ENCODE measurements around the gene TIMM22. TPM values are rescaled to one million over a fixed set of nuclear protein-coding genes. Genes with fewer than 3 reads are reported as not detected.
A peak's percentile ranks its signal among the peaks of the same experiment; 100 is the strongest.
"Not testable (repeated sequence)": the region's sequence is repeated elsewhere in the genome, so short reads cannot be mapped to it uniquely, and the experiment has no call there.

TIMM22 gene
- total RNA-seq, 1 donor, result 10.5 TPM

GRCh38 chr17:970364-970763 is 26.6 kb upstream of the TIMM22 start:
- DNase-seq (ENCODE audit: low read depth in 2 of 3, low spot score in 2 of 3), result no peak

- DNase-seq (ENCODE audit: low read depth in 2 of 3, low spot score in 2 of 3), result not testable (repeated sequence)
These were observed 25.1 kb upstream of the TIMM22 start for GRCh38 chr17:971861-972260.

GRCh38 chr17:973053-973452 is 23.9 kb upstream of the TIMM22 start:
- DNase-seq (ENCODE audit: low read depth in 2 of 3, low spot score in 2 of 3), result no peak

GRCh38 chr17:974778-975177 is 22.2 kb upstream of the TIMM22 start:
- not testable (repeated sequence) for DNase-seq (ENCODE audit: low read depth in 2 of 3, low spot score in 2 of 3)

GRCh38 chr17:975371-975915 is 21.5 kb upstream of the TIMM22 start:
- no peak for DNase-seq (ENCODE audit: low read depth in 2 of 3, low spot score in 2 of 3)

- DNase-seq (ENCODE audit: low read depth in 2 of 3, low spot score in 2 of 3), result no peak
These were observed 20.6 kb upstream of the TIMM22 start for GRCh38 chr17:976312-976711.

GRCh38 chr17:977166-977565 is 19.8 kb upstream of the TIMM22 start:
- no peak for DNase-seq (ENCODE audit: low read depth in 2 of 3, low spot score in 2 of 3)

GRCh38 chr17:978103-979093 is 18.5 kb upstream of the TIMM22 start:
- DNase-seq (ENCODE audit: low read depth in 2 of 3, low spot score in 2 of 3), result no peak

GRCh38 chr17:979212-979538 is 17.8 kb upstream of the TIMM22 start:
- no peak for DNase-seq (ENCODE audit: low read depth in 2 of 3, low spot score in 2 of 3)

- peak; percentile 73 to 74 (median 73) for DNase-seq (ENCODE audit: low read depth in 2 of 3, low spot score in 2 of 3)
These were observed 17.2 kb upstream of the TIMM22 start, which contains the start of gene NXN for GRCh38 chr17:979539-980405. TSS of gene NXN (minus strand) at chr17:979776.

- DNase-seq (ENCODE audit: low read depth in 2 of 3, low spot score in 2 of 3), result peak; percentile 58 to 95 (median 87)
These were observed 16.3 kb upstream of the TIMM22 start for GRCh38 chr17:980406-981291.

GRCh38 chr17:981292-981658 is 15.7 kb upstream of the TIMM22 start:
- no peak for DNase-seq (ENCODE audit: low read depth in 2 of 3, low spot score in 2 of 3)

GRCh38 chr17:983921-984320 is 13.0 kb upstream of the TIMM22 start:
- no peak for DNase-seq (ENCODE audit: low read depth in 2 of 3, low spot score in 2 of 3)

- no peak for DNase-seq (ENCODE audit: low read depth in 2 of 3, low spot score in 2 of 3)
These were observed 10.5 kb upstream of the TIMM22 start for GRCh38 chr17:986322-986929.

- DNase-seq (ENCODE audit: low read depth in 2 of 3, low spot score in 2 of 3), result no peak
These were observed 9.0 kb upstream of the TIMM22 start for GRCh38 chr17:987931-988330.

GRCh38 chr17:988561-988960 is 8.4 kb upstream of the TIMM22 start:
- DNase-seq (ENCODE audit: low read depth in 2 of 3, low spot score in 2 of 3), result no peak

- no peak for DNase-seq (ENCODE audit: low read depth in 2 of 3, low spot score in 2 of 3)
These were observed 4.0 kb upstream of the TIMM22 start for GRCh38 chr17:992933-993332.

GRCh38 chr17:995324-995723 is 1.6 kb upstream of the TIMM22 start:
- not testable (repeated sequence) for DNase-seq (ENCODE audit: low read depth in 2 of 3, low spot score in 2 of 3)

- no peak for DNase-seq (ENCODE audit: low read depth in 2 of 3, low spot score in 2 of 3)
These were observed 1.2 kb downstream of the TIMM22 start for GRCh38 chr17:998111-998510.

Data from hematopoietic multipotent progenitor cell (in vitro differentiated cells).